Gastrocnemius medialis (tissue), 4 donors: Measurements from ENCODE around the gene PIH1D1. TPM values are rescaled to one million over a fixed set of nuclear protein-coding genes. Genes with fewer than 3 reads are reported as not detected.

Experiments used
- ATAC-seq, 2 donors: fragments of 150-250 bp; one replicate each; pipeline ENCODE4 v1.9.1; 2016
- DNase-seq, 2 donors: peaks; one replicate each; pipeline ENCODE4 v3.0.0-alpha.2; 2019
- H3K27ac ChIP-seq, 4 donors: fragments of 200-600 bp; sonication (generic); 1 replicate in 1 of 4; 2 replicates in 3 of 4; pipeline ENCODE4 v1.5.1; 2016 to 2018; ENCODE audit warnings: mild to moderate bottlenecking in 2 of 4, moderate library complexity in 1 of 4
- H3K27me3 ChIP-seq, 3 donors: fragments of 200-600 bp; sonication (generic) in 2 of 3; 1 replicate in 1 of 3; 2 replicates in 2 of 3; pipeline versions ENCODE4 v1.5.1 to v1.6.0; 2016 to 2019; ENCODE audit warnings: mild to moderate bottlenecking in 1 of 3, moderate library complexity in 1 of 3
- H3K36me3 ChIP-seq, 2 donors: fragments of 200-600 bp; sonication (generic) in 1 of 2; one replicate each; pipeline ENCODE4 v1.5.1; 2017 to 2018
- H3K4me1 ChIP-seq, 2 donors: fragments of 200-600 bp; sonication (generic) in 1 of 2; one replicate each; pipeline ENCODE4 v1.5.1; 2016 to 2017; ENCODE audit warnings: mild to moderate bottlenecking in 2 of 2
- H3K4me3 ChIP-seq, 4 donors: fragments of 200-600 bp; sonication (generic) in 3 of 4; 1 replicate in 1 of 4; 2 replicates in 3 of 4; pipeline ENCODE4 v1.5.1; 2016 to 2019; ENCODE audit warnings: mild to moderate bottlenecking in 2 of 4
- H3K9me3 ChIP-seq, 3 donors: fragments of 200-600 bp; sonication (generic) in 2 of 3; 1 replicate in 1 of 3; 2 replicates in 2 of 3; pipeline ENCODE4 v1.5.1; 2016 to 2019
- CTCF ChIP-seq, 5 experiments: fragments of 450-650 bp in 3 of 5; fragments of 200-600 bp in 2 of 5; sonication (generic) in 2 of 5; IDR thresholded peaks in 4 of 5; conservative IDR thresholded peaks in 1 of 5; 1 replicate in 4 of 5; 2 replicates in 1 of 5; pipeline ENCODE4 v1.5.1; 2016 to 2019; ENCODE audit warnings: antibody characterized with exemption in 5 of 5, mild to moderate bottlenecking in 3 of 5, moderate library complexity in 3 of 5
- POLR2A ChIP-seq, 2 donors: fragments of 450-650 bp; IDR thresholded peaks; one replicate each; pipeline ENCODE4 v1.6.1; 2017; ENCODE audit warnings: antibody characterized with exemption in 2 of 2, mild to moderate bottlenecking in 2 of 2, moderate library complexity in 2 of 2
- in situ Hi-C, 4 donors: fragments of 200-750 bp; cut with MboI; loops; one replicate each; pipeline versions ENCODE4 v1.15.0 to v1.8.0; 2017; ENCODE audit warnings: low sequenced_read_pairs in 4 of 4
- intact Hi-C: fragments of 100-400 bp; cut with DNase I; formaldehyde crosslinking; loops from one replicate; pipeline ENCODE4 v1.15.1; 2023; ENCODE audit warnings: low total_unique reads
- total RNA-seq, 4 donors: library from RNA; depleted of rRNA; stranded (reverse); fragments of >200 nt; gene quantifications; one replicate each; pipeline versions ENCODE4 v1.1.0 to v1.2.3, GENCODE V29; 2016

The PIH1D1 gene
- total RNA-seq, 4 donors from 2014 or later, result 41.9 to 107 (median 79.0) TPM

- no peak for ATAC-seq
Measured at GRCh38 chr19:49421039-49421877, 30.4 kb downstream of the PIH1D1 start.

GRCh38 chr19:49420227-49420626 lies 31.4 kb downstream of the PIH1D1 start:
- no peak overlapping the region for H3K4me3 ChIP-seq
- H3K36me3 ChIP-seq, result no peaks in the 10 kb centered on the region
- DNase-seq, result no peak
- H3K4me1 ChIP-seq, result peaks cover 13 to 21% of the 10 kb centered on the region in 2 donors
- intact Hi-C loops, result no loop called here
- TF ChIP-seq CTCF (IDR thresholded peaks at IDR 0.05 in 4 of 5, conservative IDR thresholded peaks at IDR 0.05 in 1 of 5) (no peak), POLR2A (IDR thresholded peaks at IDR 0.05) (no peak)
- H3K9me3 ChIP-seq, result no peaks in the 10 kb centered on the region
- in situ Hi-C loops, result no loop called here
- ATAC-seq, result no peak
- H3K27me3 ChIP-seq, result peaks cover 69 to 85% (median 76%) of the 10 kb centered on the region in 3 donors
- H3K27ac ChIP-seq, result no peak overlapping the region

More at GRCh38 chr19:49421039-49421877, 30.4 kb downstream of the PIH1D1 start:
- Histone ChIP-seq H3K4me3 (peak overlapping the region in 1 of 4 donors; percentile 10), H3K36me3 (no peaks in the 10 kb centered on the region), H3K27ac (no peak overlapping the region), H3K4me1 (peaks cover 13 to 21% of the 10 kb centered on the region in 2 donors), H3K27me3 (peaks cover 80 to 95% (median 86%) of the 10 kb centered on the region in 3 donors), H3K9me3 (no peaks in the 10 kb centered on the region)
- in situ Hi-C loops (no loop called here), intact Hi-C loops (no loop called here)
- no peak for DNase-seq
- no peak for TF ChIP-seq CTCF (IDR thresholded peaks at IDR 0.05 in 4 of 5, conservative IDR thresholded peaks at IDR 0.05 in 1 of 5)
- no peak for TF ChIP-seq POLR2A (IDR thresholded peaks at IDR 0.05)

- in situ Hi-C loops, result no loop called here
- no peak for TF ChIP-seq POLR2A (IDR thresholded peaks at IDR 0.05)
- no peak for TF ChIP-seq CTCF (IDR thresholded peaks at IDR 0.05 in 4 of 5, conservative IDR thresholded peaks at IDR 0.05 in 1 of 5)
Measured at GRCh38 chr19:49419173-49419572, 32.4 kb downstream of the PIH1D1 start.

GRCh38 chr19:49418511-49418910 lies 33.1 kb downstream of the PIH1D1 start:
- Histone ChIP-seq H3K9me3 (no peaks in the 10 kb centered on the region), H3K27me3 (peaks cover 52 to 68% (median 59%) of the 10 kb centered on the region in 3 donors), H3K27ac (no peak overlapping the region), H3K4me3 (no peak overlapping the region), H3K4me1 (peaks cover 13 to 18% of the 10 kb centered on the region in 2 donors), H3K36me3 (no peaks in the 10 kb centered on the region)
- in situ Hi-C loops, result no loop called here
- intact Hi-C loops, result no loop called here
- ATAC-seq (no peak), DNase-seq (no peak)
- TF ChIP-seq CTCF (IDR thresholded peaks at IDR 0.05 in 4 of 5, conservative IDR thresholded peaks at IDR 0.05 in 1 of 5), result no peak
- no peak for TF ChIP-seq POLR2A (IDR thresholded peaks at IDR 0.05)

More at GRCh38 chr19:49419173-49419572, 32.4 kb downstream of the PIH1D1 start:
- ATAC-seq, result no peak
- H3K9me3 ChIP-seq, result no peaks in the 10 kb centered on the region
- H3K27me3 ChIP-seq, result peaks cover 59 to 74% (median 65%) of the 10 kb centered on the region in 3 donors
- peaks cover 13 to 21% of the 10 kb centered on the region in 2 donors for H3K4me1 ChIP-seq
- H3K4me3 ChIP-seq, result no peak overlapping the region
- intact Hi-C loops, result no loop called here
- no peak overlapping the region for H3K27ac ChIP-seq
- H3K36me3 ChIP-seq, result no peaks in the 10 kb centered on the region
- DNase-seq, result no peak
